Keratinocyte (primary cell): ENCODE results near the gene HVCN1. TPM values are rescaled to one million over a fixed set of nuclear protein-coding genes. Genes with fewer than 3 reads are reported as not detected.

Experiments used
- DNase-seq: peaks from one replicate; pipeline ENCODE4 v3.0.0-alpha.2; 2011; ENCODE audit warnings: low read depth, missing footprints, low spot score
- FAIRE-seq: peaks from 2 replicates; lab custom pipeline; 2011; peaks lifted over from hg19 to GRCh38; lab: Jason Lieb, UNC
- H2AFZ ChIP-seq: 2 replicates; pipeline ENCODE4 v1.6.0; 2012; ENCODE audit warnings: low read length, control low read depth, inconsistent platforms; ENCODE audit not compliant: control insufficient read depth
- H3K27ac ChIP-seq: 2 replicates; pipeline ENCODE4 v1.5.1; 2011; ENCODE audit warnings: low read length; ENCODE audit not compliant: control insufficient read depth, insufficient read depth
- H3K27me3 ChIP-seq: 3 replicates; pipeline ENCODE4 v1.6.0; 2011; ENCODE audit warnings: low read length; ENCODE audit not compliant: control insufficient read depth, insufficient read depth; ENCODE audit errors: extremely low read depth
- H3K36me3 ChIP-seq, 2 experiments: 2 replicates in 1 of 2; 3 replicates in 1 of 2; pipeline ENCODE4 v1.5.1; 2011; ENCODE audit warnings: low read length in 2 of 2, mild to moderate bottlenecking in 1 of 2; ENCODE audit not compliant: control insufficient read depth in 2 of 2, insufficient read depth in 2 of 2; ENCODE audit errors: extremely low read depth in 1 of 2
- H3K4me1 ChIP-seq: 3 replicates; pipeline ENCODE4 v1.5.1; 2011; ENCODE audit warnings: low read length; ENCODE audit not compliant: control insufficient read depth, insufficient read depth; ENCODE audit errors: extremely low read depth
- H3K4me2 ChIP-seq: 3 replicates; pipeline ENCODE4 v1.6.0; 2011; ENCODE audit warnings: low read depth, low read length; ENCODE audit not compliant: control insufficient read depth, insufficient read depth; ENCODE audit errors: extremely low read depth
- H3K4me3 ChIP-seq, 3 experiments: fragments of 200-600 bp in 1 of 3; sonication (generic) in 1 of 3; 2 replicates in 2 of 3; 3 replicates in 1 of 3; pipeline ENCODE4 v1.5.1; 2011 to 2016; ENCODE audit warnings: low read length in 3 of 3, mild to moderate bottlenecking in 3 of 3, control low read depth in 2 of 3, inconsistent platforms in 1 of 3, low read depth in 1 of 3, mixed read lengths in 1 of 3, mixed run types in 1 of 3, moderate library complexity in 1 of 3; ENCODE audit not compliant: control insufficient read depth in 2 of 3, insufficient read depth in 2 of 3; ENCODE audit errors: extremely low read depth in 1 of 3
- H3K79me2 ChIP-seq: 2 replicates; pipeline ENCODE4 v1.6.0; 2012; ENCODE audit warnings: low read length; ENCODE audit not compliant: control insufficient read depth, insufficient read depth
- H3K9ac ChIP-seq: 3 replicates; pipeline ENCODE4 v1.6.0; 2011; ENCODE audit warnings: low read length; ENCODE audit not compliant: control insufficient read depth, insufficient read depth; ENCODE audit errors: extremely low read depth
- H3K9me1 ChIP-seq: 3 replicates; pipeline ENCODE4 v1.6.0; 2011; ENCODE audit warnings: low read length; ENCODE audit not compliant: control insufficient read depth, insufficient read depth; ENCODE audit errors: extremely low read depth
- H3K9me3 ChIP-seq: 2 replicates; pipeline ENCODE4 v1.5.1; 2012; ENCODE audit warnings: low read depth, low read length; ENCODE audit not compliant: control insufficient read depth
- H4K20me1 ChIP-seq: 3 replicates; pipeline ENCODE4 v1.6.0; 2011; ENCODE audit warnings: low read length; ENCODE audit not compliant: control insufficient read depth, insufficient read depth; ENCODE audit errors: extremely low read depth
- CTCF ChIP-seq, 3 experiments: IDR thresholded peaks in 1 of 3; conservative IDR thresholded peaks in 1 of 3; optimal IDR thresholded peaks in 1 of 3; 2 replicates in 2 of 3; 3 replicates in 1 of 3; pipeline versions ENCODE3 to v1.5.1; 2011; ENCODE audit warnings: low read length in 3 of 3, mild to moderate bottlenecking in 3 of 3, moderate library complexity in 2 of 3, control low read depth in 1 of 3, inconsistent platforms in 1 of 3; ENCODE audit not compliant: insufficient read depth in 2 of 3; ENCODE audit errors: extremely low read depth in 1 of 3
- EZH2 ChIP-seq: IDR thresholded peaks from one replicate; pipeline ENCODE4 v1.6.1; 2012; ENCODE audit warnings: inconsistent platforms, mild to moderate bottlenecking, low read length, moderate library complexity
- dilution Hi-C: fragments of 300-500 bp; cut with MboI; formaldehyde crosslinking; loops from one replicate; pipeline ENCODE4 v1.7.0; 2020; ENCODE audit warnings: low sequenced_read_pairs; ENCODE audit not compliant: extremely low pct_ligation_motif_present
- polyA plus RNA-seq, 5 experiments: library from polyadenylated mRNA; depleted of rRNA in 3 of 5; stranded (reverse) in 3 of 5; stranded (forward) in 1 of 5; unstranded in 1 of 5; fragments of >200 nt; gene quantifications; 1 replicate in 1 of 5; 2 replicates in 3 of 5; 3 replicates in 1 of 5; pipeline versions ENCODE4 v1.2.1 to v1.2.3, GENCODE V29; 2011 to 2012; ENCODE audit warnings: missing spikeins in 2 of 5, low read depth in 1 of 5, low replicate concordance in 1 of 5

HVCN1 gene
- polyA plus RNA-seq, 1 donor (not counting 4 experiments of a cell fraction or from before 2014, with no cell fraction given), result 1.1 TPM

DNA sequence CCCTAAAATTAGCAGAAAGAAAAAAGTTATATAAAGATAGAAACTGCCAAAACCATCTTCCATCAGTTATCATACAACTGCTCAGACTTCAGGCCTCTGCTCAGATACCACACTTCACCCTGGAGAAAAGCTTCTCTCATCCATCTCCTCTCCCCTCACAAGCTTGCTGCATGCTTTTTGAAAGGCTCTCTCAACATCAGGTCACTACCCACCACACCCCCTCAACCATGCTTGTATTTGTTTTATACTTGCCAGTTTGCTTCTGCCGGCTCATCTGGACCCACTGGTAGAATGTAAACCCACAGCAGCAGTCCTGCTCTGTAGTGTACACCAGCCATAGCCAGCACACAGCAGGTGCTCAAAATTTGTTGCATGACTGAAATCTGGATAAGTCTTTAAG, 45.0 kb upstream of the HVCN1 start:
- H3K4me1 ChIP-seq, result peaks cover 5% of the 10 kb centered on the region
- H3K27ac ChIP-seq, result no peak overlapping the region
- peaks cover 27% of the 10 kb centered on the region for H4K20me1 ChIP-seq

GRCh38 chr12:110733089-110733715, 44.3 kb upstream of the HVCN1 start:
- no peak overlapping the region for H3K9ac ChIP-seq
- H3K36me3 ChIP-seq, result peaks cover 22 to 27% of the 10 kb centered on the region in 2 experiments
- no peaks in the 10 kb centered on the region for H3K9me1 ChIP-seq
- H4K20me1 ChIP-seq, result peaks cover 21% of the 10 kb centered on the region
- dilution Hi-C loops, result no loop called here
- no peak overlapping the region for H3K4me2 ChIP-seq
- no peaks in the 10 kb centered on the region for H3K4me1 ChIP-seq
- H3K27ac ChIP-seq, result no peak overlapping the region
- peaks cover 98% of the 10 kb centered on the region for H3K79me2 ChIP-seq
- H3K4me3 ChIP-seq, result no peak overlapping the region
- H2AFZ ChIP-seq, result no peak overlapping the region
- no peak for DNase-seq
- no peaks in the 10 kb centered on the region for H3K9me3 ChIP-seq
- no peak for FAIRE-seq
- H3K27me3 ChIP-seq, result no peaks in the 10 kb centered on the region
- no peak for TF ChIP-seq CTCF (optimal IDR thresholded peaks at IDR 0.05 in 1 of 3, IDR thresholded peaks at IDR 0.05 in 1 of 3, conservative IDR thresholded peaks at IDR 0.05 in 1 of 3; ENCODE audit: extremely low read depth in 1 of 3, insufficient read depth in 2 of 3, low read length in 3 of 3)
- TF ChIP-seq EZH2, result no peak

More for the DNA sequence above, 45.0 kb upstream of the HVCN1 start:
- no peaks in the 10 kb centered on the region for H3K9me3 ChIP-seq
- dilution Hi-C loops, result no loop called here
- H2AFZ ChIP-seq, result no peak overlapping the region
- DNase-seq (no peak), FAIRE-seq (no peak)
- H3K4me2 ChIP-seq, result no peak overlapping the region
- TF ChIP-seq EZH2, result no peak
- TF ChIP-seq CTCF (optimal IDR thresholded peaks at IDR 0.05 in 1 of 3, IDR thresholded peaks at IDR 0.05 in 1 of 3, conservative IDR thresholded peaks at IDR 0.05 in 1 of 3; ENCODE audit: extremely low read depth in 1 of 3, insufficient read depth in 2 of 3, low read length in 3 of 3), result no peak
- peaks cover 98% of the 10 kb centered on the region for H3K79me2 ChIP-seq
- H3K9me1 ChIP-seq, result peaks cover 2% of the 10 kb centered on the region
- H3K27me3 ChIP-seq, result no peaks in the 10 kb centered on the region
- no peak overlapping the region for H3K4me3 ChIP-seq
- no peak overlapping the region for H3K9ac ChIP-seq
- peaks cover 16 to 28% of the 10 kb centered on the region in 2 experiments for H3K36me3 ChIP-seq
